Stimulated activated CD8-positive, alpha-beta memory T cell treated with anti-CD3 and anti-CD28 coated beads, Interleukin-12 subunit alpha, Interleukin-12 subunit beta, amount 100 ng/mL, for 1 hour (primary cell): ENCODE measurements around the gene TPGS1.
A peak's percentile ranks its signal among the peaks of the same experiment; 100 is the strongest.

Experiments
- DNase-seq: peaks from one replicate; pipeline ENCODE4 v3.0.0-alpha.2; 2020; ENCODE audit warnings: low read depth

TPGS1 gene

GRCh38 chr19:496112-496665 is 11.1 kb upstream of the TPGS1 start, which contains the start of gene MADCAM1:
Gene MADCAM1 (plus strand): TSS chr19:496486. CDS start chr19:496500, 14 bp downstream.
- no peak for DNase-seq

DNA sequence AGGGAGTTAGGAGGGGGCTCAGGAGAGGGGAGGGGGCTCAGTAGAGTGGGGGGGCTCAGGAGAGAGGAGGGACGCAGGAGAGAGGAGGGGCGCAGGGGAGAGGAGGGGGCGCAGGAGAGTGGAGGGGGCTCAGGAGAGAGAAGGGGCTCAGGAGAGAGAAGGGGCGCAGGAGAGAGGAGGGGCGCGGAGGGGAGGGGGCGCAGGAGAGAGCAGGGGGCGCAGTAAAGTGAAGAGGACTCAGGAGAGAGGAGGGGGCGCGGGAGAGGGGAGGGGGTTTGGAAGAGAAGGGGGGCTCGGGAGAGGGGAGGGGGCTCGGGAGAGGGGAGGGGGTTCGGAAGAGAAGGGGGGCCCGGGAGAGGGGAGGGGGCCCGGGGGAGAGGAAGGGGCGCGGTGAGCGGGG is 10.3 kb upstream of the TPGS1 start:
- DNase-seq, result no peak

DNA sequence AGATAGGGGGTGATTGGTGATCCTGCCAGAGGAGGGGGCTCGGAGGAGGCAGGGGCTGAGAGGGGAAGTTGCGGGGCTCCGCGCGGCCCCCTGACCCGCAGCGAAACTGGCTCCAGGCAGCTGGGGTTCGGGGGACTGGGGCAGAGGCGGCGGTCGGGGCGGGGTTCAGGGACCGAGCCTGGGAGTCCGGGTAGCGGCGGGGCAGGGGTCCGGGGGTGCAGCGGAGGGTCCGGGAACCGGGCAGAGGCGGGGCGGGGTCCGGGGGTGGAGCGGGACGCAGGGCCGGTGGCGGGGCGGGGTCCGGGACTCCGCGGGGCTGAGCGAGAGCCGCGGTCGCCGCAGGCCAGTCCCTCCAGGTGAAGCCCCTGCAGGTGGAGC is 9.8 kb upstream of the TPGS1 start:
- no peak for DNase-seq

GRCh38 chr19:497869-498510 is 9.3 kb upstream of the TPGS1 start:
- DNase-seq, result no peak

DNA sequence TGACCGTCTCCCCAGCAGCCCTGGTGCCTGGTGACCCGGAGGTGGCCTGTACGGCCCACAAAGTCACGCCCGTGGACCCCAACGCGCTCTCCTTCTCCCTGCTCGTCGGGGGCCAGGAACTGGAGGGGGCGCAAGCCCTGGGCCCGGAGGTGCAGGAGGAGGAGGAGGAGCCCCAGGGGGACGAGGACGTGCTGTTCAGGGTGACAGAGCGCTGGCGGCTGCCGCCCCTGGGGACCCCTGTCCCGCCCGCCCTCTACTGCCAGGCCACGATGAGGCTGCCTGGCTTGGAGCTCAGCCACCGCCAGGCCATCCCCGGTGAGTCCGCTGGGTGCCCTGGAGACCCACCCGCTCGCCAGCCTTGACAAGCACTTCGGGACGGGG is 8.8 kb upstream of the TPGS1 start:
- no peak for DNase-seq

DNA sequence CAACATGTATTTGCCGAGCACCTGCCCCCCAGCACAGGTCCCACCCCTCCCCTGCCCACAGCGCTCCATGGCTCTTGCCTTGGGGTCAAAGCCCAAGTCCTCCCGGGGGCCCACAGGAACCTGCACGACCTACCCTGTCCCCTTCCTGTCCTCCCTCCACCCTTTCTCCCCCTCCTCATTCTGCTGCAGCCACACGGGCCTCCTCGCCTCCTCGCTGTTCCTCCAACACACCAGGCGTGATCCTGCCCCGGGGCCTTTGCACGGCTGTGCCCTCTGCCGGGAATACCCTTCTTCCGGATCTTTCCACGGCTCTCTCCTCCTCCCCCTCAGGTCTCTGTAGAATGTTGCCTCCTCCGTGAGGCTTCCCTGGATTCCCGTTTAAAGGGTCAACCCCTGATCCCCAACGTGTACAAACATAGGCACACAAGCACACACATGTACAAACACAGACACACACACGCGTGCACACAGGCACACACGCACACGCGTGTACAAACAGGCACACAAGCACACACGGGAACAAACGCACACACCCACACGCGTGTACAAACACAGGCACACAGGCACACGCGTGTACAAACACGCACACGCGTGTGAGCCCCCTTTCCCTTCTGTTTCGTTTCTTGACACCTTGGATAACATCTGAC is 8.2 kb upstream of the TPGS1 start:
- DNase-seq, result no peak

DNA sequence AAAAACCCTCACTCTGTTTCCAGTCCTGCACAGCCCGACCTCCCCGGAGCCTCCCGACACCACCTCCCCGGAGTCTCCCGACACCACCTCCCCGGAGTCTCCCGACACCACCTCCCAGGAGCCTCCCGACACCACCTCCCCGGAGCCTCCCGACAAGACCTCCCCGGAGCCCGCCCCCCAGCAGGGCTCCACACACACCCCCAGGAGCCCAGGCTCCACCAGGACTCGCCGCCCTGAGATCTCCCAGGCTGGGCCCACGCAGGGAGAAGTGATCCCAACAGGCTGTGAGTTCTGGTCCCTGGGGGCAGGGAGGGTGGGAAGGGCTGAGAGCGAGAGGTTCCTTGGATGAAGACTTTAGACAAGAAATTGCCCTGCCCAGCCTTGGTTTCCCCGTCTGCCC is 5.7 kb upstream of the TPGS1 start:
- DNase-seq, result no peak

DNA sequence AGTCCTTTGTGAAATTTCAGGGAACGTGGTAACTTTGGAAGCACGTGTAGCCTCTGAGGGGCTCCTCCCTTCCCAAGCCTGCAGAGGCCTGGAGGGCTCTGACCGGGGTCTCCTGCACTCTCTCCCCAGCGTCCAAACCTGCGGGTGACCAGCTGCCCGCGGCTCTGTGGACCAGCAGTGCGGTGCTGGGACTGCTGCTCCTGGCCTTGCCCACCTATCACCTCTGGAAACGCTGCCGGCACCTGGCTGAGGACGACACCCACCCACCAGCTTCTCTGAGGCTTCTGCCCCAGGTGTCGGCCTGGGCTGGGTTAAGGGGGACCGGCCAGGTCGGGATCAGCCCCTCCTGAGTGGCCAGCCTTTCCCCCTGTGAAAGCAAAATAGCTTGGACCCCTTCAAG is 2.7 kb upstream of the TPGS1 start:
- DNase-seq, result no peak

GRCh38 chr19:506404-507285 is 652 bp upstream of the TPGS1 start:
- DNase-seq, result peak; percentile 91

GRCh38 chr19:508204-509150 is 1.2 kb downstream of the TPGS1 start:
- DNase-seq, result no peak

GRCh38 chr19:510606-511100 is 3.4 kb downstream of the TPGS1 start:
- DNase-seq, result peak; percentile 88

GRCh38 chr19:511101-511851 is 4.0 kb downstream of the TPGS1 start:
- peak; percentile 75 for DNase-seq

- DNase-seq, result no peak
These were observed 5.5 kb downstream of the TPGS1 start for GRCh38 chr19:512547-513365.

DNA sequence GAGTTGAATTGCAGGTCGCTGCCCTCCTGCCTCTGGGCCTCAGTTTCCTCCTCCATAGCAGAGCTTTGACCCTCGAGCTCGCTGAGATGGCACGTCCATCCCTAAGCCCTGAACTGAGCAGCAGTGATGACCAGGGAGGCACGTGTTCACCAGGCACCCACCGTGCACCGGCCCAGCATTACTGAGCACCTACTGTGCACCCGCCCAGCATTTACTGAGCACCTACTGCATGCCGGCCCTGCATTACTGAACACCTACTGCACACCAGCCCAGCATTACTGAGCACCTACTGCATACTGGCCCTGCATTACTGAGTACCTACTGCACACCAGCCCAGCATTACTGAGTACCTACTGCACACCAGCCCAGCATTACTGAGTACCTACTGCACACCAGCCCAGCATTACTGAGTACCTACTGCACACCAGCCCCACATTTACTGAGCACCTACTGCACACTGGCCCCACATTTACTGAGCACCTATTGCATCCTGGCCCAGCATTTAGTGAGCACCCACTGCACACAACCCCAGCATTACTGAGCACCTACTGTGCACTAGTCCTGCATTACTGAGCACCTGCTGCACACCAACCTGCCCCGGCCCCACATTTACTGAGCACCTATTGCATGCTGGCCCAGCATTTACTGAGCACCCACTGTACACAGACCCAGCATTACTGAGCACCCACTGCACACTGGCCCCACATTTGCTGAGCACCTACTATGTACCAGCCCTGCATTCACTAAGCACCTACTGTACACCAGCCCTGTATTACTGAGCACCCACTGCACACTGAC is 6.3 kb downstream of the TPGS1 start:
- no peak for DNase-seq

DNA sequence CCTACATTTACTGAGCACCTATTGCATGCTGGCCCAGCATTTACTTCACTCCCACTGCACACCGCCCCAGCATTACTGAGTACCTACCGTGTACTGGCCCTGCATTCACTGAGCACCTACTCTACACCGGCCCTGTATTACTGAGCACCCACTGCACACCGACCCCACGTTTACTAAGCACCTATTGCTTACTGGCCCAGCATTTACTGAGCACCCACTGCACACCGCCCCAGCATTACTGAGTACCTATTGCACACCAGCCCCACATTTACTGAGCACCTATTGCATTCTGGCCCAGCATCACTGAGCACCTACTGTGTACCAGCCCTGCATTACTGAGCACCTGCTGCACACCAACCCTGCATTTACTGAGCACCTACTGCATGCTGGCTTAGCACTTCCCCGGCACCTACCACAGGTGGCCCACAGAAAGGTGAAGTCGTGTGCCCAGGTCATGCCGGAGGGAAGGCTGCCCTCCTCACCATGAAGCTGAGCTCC is 6.9 kb downstream of the TPGS1 start:
- no peak for DNase-seq

GRCh38 chr19:517721-518597 is 10.7 kb downstream of the TPGS1 start:
- no peak for DNase-seq

DNA sequence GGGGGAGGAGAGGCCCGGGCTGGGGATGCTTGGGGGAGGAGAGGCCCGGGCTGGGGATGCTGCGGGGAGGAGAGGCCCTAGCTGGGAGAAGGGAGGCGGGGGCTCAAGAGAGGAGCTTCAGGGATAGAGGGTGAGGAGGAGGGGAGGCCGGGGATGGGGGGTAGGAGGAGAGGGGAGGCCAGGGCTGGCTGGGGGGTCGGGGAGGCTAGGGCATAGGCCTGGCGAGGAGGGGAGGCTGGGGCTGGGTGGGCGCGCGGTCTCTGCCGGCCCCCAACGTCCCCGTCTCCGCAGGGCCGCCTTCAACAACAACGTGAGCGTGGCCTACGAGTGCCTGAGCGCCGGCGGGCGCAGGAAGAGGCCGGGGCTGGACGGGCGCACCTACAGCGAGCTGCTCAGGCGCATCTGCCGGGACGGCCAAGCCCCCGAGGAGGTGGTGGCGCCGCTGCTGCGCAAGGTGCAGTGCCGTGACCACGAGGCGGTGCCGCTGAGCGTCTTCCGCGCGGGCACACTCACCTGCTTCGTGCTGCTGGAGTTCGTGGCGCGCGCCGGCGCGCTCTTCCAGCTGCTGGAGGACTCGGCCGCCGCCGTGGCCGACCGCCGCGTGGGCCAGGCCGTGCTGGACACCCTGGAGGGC is 11.4 kb downstream of the TPGS1 start:
- peak; percentile 27 for DNase-seq
